Medulla oblongata (tissue), 1 donor: ENCODE results near the gene DGCR6.
"Not testable (repeated sequence)": the region's sequence is repeated elsewhere in the genome, so short reads cannot be mapped to it uniquely, and the experiment has no call there.

Experiments
- DNase-seq: peaks from one replicate; pipeline ENCODE4 v3.0.0-alpha.2; 2015; ENCODE audit errors: extremely low spot score

DGCR6 gene

DNA sequence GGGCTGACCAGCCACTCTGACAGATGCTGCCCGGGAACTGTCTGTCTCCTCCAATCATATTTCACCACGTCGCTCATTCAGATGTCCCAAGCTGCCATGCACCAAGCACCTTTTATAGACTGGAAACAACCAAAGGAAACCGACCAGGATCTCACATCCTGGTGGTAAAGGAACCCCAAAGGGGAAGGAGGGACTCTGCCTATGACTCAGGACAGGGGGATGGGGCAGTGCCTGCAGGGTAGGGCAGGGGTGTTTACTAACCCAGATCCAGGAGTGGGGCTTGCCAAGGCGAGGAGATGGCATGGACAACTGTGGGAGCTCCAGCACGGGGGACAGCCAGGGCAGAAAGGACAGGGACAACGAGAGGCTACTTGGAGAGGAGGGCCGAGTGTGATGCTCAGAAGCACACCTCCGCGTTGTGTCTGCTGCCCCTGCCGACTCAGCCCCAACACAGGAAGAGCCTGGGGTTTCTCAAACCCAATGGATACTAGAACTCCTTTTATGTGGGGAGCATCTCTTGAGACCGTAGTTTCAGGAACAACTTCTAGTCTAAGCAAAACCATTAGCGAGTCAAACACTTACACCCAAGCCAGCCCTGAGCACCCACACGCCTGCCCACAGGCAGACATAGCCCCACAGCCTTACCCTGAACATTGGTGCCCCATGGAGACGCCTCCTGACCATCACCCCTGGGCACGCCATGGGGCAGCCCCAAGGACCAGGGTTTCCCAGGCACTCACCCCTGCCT is 26.0 kb downstream of the DGCR6 start:
- no peak for DNase-seq

DNA sequence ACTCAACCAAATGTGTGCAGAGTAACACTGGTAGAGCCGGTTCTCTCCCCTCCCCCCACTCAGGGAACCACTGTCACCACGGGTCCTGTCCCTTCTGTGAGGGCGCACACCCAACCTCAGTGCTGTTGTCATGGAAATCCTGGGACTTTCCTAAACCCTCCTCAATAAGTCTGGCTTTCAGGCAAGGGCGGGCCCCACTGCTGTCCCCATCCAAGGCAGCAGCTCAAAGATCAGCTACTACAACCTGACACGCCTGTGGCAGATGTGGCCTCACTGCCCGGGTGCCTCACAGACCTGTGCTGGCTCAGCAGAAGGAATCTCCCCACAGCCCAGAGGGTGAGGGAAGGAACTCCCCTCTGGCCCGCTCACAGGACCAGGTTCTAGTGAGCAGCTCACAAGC is 27.8 kb downstream of the DGCR6 start:
- no peak for DNase-seq

DNA sequence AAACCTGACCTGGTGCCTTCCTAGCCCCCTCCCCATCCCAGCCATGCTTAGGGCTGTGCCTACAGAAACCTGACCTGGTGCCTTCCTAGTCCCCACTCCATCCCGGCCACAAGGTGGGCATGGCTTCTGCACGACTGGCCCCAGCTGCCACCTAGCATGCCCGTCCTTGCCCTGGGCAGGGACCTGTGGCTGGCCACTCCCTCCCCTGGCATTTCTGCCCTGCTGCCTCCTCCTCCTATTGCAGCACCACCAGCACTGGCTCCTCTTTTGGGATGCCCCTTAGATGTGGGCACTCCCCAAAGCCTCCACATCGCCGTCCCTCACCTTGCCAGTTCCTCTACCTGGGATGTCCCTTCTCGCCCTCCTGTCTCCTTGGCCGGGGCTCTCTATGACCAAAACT is 28.6 kb downstream of the DGCR6 start:
- not testable (repeated sequence) for DNase-seq

DNA sequence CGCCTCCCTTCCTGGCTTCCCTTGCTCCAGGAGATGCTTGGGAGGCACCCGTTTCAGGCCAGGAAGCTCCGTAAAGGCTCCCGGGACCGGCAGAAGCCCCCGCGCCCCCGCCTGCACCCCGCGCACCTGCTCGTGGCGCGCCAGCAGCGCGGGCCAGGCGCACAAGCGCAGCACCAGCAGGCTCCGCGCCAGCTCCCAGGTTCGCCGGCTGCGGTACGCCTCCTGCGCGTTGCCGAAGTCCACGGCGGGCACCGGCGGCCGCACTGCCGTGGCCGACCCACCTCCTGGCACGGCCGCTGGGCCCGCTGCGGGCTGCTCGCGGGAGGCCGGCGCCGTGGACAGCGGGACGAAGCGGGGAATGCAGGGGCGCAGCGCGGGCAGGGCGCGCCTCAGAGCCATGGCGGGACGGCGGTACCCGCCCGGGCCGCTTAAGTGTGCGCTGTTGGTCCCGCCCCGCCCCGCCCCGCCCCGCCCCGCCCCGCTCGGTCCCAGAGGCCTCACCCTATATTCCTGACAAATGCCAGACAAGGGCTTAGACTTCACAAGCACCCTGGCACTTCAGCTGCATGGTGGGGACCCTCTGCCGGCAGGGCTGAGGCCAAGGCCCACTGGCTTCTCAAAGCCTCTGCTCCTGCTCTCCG is 29.9 kb downstream of the DGCR6 start, which contains the start of gene PRODH:
TSS of gene PRODH (minus strand) at position 405 of the 641 bp plus-strand sequence. CDS start at position 399, 6 bp downstream.
- DNase-seq = no peak

DNA sequence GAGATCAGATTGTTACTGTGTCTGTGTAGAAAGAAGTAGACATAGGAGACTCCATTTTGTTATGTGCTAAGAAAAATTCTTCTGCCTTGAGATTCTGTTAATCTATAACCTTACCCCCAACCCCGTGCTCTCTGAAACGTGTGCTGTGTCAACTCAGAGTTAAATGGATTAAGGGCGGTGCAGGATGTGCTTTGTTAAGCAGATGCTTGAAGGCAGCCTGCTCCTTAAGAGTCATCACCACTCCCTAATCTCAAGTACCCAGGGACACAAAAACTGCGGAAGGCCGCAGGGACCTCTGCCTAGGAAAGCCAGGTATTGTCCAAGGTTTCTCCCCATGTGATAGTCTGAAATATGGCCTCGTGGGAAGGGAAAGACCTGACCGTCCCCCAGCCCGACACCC is 32.6 kb downstream of the DGCR6 start:
- DNase-seq = not testable (repeated sequence)

DNA sequence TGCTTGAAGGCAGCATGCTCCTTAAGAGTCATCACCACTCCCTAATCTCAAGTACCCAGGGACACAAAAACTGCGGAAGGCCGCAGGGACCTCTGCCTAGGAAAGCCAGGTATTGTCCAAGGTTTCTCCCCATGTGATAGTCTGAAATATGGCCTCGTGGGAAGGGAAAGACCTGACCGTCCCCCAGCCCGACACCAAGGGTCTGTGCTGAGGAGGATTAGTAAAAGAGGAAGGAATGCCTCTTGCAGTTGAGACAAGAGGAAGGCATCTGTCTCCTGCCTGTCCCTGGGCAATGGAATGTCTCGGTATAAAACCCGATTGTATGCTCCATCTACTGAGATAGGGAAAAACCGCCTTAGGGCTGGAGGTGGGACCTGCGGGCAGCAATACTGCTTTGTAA is 41.0 kb downstream of the DGCR6 start:
- DNase-seq = not testable (repeated sequence)

DNA sequence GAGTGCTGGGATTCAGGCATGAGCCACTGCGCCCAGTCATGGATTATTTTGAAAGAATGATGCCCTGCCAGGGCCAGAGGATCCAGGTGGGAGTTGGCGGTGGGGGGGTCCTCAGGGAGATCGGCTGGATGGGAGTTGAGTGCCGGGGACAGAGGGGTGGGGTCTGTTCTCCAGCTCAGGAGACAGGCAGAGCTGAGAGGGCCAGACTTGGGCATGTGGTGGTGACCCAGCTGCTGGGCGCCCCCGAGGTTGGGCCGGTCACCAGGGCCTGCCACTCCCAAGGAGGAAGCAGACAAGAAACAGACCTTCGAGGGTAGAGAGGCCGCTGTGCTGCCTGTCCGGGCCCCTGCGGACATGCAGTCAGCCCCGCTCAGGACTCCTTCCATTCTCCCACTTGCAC is 41.8 kb downstream of the DGCR6 start:
- no peak for DNase-seq

DNA sequence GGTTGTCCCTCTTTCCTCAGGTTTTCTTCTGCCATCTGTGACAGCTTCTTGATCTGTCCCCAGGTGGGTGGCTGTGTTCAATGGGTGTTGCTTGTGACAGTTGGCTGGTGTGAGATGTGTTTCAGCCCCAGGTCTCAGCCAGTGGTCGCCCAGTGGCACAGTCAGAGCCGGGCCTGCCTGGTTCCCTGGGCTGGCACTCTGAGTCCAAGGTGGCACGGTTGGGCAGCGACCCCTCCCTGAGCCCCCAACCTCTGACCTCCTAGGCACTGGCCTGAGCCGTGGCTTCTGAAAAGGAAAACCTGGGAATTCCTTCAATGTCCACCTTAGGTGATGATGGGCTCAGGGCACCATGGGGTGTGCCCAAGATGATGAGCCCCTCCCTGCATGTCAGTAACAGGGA is 44.0 kb downstream of the DGCR6 start:
- DNase-seq = no peak

DNA sequence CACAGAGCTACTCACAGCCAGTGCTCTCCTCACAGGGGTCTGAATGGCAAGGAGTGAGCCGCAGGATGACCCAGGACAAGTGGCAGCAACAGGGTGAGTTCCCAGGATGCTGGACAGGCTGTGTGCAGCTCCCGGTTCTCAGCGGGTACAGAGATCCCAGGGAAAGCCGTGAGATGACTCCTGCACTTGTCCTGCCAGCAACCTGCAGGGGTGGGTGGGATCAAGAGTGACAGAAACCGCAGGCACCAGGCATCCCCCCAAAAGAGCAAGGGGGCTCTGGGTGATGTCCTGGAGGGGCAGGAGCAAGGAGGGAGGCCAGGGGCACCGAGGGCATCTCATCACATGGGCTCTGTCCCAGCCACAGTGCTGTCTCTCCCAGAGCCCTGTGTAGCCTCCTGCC is 45.9 kb downstream of the DGCR6 start:
- no peak for DNase-seq

DNA sequence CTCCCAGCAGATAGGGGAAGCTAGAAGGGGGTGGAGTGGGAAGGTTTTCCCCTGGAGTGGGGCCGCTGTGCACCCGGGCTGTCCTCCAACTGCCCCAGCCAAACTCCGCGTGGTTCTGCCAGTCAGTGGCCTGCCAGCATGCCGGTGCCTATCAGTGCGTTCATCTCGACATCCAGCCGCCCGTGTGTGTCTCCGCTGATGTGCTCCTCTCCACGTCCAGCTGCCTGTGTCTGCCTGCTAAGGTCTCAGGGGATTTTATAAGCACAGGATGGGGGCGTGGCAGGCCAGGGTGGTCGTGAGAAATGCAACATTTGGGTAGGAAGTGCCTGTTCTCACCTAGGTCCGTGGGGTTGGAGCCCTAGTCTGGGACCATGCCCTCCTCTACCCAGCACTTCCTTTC is 47.0 kb downstream of the DGCR6 start:
- not testable (repeated sequence) for DNase-seq

DNA sequence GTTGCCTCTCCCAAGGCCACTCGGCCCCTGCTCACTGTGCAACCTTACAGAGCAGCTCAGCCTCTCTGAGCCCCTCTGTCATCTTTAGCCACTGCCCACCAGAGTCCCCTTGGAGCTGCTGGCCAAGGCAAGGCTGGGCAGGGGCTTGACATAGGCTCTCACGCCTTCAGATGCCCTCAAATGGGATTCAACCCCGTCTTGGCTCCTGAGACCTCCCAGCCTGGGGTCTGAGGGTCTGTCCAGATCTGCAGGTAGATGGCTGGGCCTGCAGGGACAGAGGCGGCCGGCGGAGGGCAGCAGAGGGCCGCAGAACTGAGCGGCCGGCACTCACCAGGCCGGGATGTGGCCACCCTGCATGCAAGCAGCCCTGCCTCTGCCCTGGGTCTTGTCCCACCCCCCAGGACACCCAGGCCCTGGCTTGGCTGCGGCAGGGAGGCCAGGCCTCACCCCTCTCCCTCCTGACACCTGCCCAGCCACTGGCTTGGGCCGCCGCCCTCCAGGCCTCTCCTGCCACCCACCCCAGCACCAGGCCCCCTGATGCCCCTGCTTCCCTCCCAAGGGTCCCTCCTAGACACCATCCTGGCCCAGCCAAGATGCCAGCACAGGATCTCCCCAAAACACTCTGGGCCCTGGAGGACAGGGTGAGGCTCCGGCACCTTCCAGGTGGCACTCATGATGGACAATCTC is 48.3 kb downstream of the DGCR6 start:
- DNase-seq = peak; percentile 62

DNA sequence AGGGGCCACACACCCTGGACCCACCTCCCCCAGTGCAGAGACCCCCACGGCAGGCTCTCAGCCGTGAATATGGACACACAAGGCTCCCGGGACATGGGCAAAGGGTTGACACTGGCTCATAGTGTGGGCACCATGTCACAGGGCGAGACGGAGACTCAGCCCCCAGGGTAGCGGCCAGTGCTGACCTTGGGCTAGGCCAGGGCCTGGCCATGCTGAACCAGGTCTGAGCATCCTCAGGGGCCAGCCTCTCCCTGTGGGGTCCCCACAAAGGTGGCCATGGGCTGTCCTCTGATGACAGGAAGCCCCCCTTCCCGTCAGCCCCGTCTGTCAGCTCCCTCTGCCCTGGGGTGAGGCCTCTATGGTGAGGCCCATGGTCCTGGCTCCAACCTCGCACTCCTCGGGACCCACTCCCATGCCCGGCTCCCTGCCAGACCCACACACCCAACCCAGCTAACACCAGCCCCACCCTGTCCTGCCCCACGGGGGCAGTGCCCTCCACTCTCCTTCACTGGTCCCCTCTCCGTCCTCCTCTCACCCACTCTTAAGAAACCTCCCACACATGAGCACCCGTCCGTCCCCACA is 49.0 kb downstream of the DGCR6 start:
- no peak for DNase-seq

DNA sequence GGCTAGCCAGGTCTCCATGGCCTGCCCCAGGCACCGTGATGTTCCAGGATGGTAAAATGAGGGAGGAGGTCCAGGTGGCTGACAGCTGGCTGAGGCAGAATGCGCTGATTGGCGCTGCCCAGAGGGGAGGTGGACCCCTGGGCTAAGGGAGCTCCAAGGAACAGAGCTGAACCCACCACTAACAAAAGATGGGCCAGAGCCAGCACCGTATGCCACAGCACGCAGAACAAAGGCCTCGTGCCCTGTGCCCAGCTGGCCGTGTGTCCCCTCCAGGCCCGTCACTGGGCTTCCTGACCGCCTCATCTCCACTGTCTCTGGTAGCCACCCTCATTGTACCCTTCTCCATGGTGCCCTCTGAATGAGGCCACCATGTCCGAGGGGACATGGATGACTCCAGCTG is 49.6 kb downstream of the DGCR6 start:
- DNase-seq = no peak

DNA sequence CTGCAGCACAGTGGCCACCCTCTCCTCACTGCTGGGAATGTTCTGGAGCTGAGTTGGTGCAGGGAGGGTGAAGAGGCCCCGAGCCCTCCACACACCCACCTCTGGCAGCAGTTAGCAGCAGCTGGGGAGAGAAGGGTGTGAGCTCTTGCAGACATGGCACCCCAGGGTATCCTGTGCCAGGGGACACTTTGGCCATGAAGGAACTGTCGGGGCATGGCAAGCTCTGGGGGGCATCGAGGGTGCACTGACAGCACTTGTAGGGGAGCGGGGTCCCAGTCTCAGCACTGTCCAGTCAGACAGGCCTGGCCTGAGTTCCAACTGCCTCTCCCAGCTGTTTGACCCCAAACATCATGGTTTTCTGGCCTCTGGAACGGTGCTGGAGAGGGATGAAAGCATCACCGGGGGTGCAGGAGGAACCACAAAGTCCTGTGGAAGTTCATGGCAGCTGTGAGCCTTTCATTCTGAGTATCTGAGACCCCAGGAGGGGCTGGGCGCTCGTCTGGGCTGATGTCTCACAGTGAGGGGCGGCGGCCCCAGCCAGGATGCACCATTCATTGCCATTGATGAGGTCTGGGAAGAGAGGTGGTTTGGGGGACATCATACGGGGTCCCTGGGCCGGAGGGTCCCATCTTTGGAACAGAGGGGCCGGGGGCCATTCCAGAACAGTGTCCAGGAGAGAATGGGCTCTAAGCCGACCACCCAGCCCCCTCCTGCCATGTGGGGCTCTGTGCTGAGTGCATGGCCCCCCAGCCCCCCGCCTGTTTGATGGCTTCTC is 50.2 kb downstream of the DGCR6 start:
- not testable (repeated sequence) for DNase-seq

DNA sequence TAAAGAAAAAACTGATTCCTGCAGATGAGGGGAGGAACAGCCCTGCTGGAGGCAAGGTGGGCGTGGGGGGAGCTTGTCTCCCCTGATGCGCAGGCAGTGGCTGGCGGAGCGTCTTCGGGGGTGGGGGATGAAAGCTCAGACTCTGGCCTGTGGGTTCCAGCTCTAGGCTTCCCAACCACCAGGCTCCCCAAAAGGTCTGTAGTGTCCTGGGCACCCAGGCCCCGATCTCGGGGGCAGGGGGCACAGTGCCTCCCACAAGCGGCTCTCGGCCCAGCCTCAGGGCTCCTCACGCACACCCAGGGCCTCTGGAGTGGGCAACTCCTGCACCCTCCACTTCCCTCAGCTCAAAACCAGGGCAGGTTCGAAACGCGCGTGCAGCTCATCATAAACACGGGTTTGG is 50.8 kb downstream of the DGCR6 start:
- not testable (repeated sequence) for DNase-seq

DNA sequence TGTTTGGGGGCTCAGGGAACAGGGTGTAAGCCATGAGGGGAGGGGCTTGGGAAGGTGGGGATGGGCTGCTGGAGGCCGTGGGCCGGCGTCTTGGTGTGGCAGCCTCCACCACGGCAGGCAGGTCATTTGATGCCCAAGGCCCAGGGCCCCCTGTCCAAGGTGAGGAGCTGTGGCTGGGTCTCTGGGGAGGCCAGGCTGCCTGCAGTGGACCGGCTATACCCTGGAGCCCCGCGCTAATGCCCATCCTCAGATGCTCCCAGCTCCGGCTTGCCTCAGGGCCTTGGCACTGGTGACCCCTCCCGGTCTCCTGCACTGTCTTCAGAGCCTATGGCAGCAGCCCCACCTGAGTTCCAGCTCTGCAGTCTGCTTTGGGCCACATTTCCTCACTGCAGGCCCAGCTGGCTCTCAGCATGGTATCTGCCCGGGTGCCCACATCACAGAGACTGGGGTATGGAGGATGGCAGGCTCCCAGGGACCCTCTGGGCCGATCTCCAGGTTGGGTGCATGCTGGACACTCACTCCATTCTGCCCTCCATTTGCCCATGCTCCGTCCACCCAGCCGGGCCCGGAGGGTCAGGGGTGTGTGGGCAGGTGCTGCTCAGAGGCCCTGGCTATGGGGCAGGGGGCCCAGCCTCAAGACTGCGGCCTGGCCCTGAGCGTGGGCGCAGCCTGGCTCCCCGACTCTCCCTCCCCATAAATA is 51.7 kb downstream of the DGCR6 start:
- DNase-seq = not testable (repeated sequence)

DNA sequence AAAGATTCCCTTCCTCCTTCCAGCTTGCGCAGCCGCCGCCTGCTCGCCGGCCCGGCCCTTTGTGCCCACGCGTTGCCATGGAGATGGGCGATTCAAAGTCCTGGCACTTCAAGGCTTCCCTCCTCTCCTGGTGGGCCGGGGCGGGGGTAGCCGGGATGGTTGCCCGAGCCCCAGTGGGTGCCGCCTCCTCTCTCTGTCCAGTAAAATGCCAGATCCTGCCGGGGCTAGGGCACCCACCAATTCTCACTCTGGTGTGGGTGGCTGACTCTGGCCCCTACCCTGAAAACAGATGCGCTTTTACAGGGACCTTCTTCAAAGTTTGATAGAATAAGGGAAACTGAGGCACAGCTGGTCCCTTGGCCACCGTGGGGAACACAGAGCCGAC is 52.2 kb downstream of the DGCR6 start:
- not testable (repeated sequence) for DNase-seq

DNA sequence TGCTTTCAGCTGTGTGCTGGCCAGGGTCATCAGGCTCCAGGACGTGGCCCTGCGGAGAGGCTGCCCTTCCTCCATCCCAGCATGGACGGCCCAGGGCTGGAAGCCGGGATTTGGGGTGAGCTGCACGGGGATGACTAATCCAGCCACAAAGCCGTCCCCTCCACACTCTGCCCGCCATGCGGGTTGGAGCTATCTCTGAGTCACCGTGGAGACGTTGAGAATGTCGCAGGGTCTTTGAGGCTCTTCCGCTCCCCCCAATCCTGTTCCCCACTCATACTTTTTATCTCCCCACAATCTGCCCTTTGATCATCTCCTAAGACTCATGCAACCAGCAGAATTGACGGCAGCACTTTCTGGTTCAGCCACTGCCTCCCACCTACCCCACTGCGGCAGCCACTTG is 52.6 kb downstream of the DGCR6 start:
- DNase-seq = not testable (repeated sequence)

DNA sequence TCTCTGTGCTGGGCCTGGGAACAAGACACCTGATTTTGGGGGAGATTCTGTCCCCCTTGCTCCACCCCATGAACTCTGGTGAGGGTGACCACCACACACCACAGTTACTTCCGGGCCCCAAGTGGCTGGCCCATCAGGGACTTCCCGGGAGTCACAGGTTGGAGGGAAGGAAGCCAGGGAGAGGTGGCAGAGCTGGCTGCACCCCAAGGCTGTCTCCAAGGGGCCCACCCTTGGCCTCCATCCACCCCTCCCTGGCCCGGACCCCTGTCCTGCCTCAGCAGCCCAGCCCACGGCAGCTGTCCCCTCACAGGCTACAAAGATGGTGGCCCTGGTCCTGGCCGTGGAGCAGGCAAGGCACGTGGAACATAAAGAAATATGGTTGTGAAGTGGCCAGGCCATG is 53.1 kb downstream of the DGCR6 start:
- not testable (repeated sequence) for DNase-seq

DNA sequence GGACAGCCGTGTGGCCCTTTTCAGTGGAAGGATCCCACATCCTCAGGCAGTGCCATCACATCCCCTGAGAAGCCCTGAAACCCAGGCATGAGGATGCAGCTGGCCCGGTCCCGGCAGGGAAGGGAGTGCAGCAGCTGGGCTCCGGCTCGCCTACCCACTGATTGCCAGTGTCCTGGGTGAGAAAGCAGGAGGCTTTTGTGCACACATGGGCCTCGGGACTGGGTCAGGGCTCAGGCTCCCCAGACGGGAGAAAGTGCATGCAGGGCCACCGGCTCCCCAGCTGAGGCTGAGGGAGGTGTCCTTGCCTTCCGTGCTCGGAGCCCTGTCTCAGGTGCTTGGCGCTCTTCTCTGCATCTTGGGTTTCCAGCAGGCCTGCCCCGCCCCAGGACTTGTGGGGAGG is 53.6 kb downstream of the DGCR6 start:
- not testable (repeated sequence) for DNase-seq
